Calu3 (cell line): ENCODE measurements around the gene GRIN1. TPM values are rescaled to one million over a fixed set of nuclear protein-coding genes. Genes with fewer than 3 reads are reported as not detected.
A peak's percentile ranks its signal among the peaks of the same experiment; 100 is the strongest.

Experiments
- BruUV-seq: library from RNA; stranded (reverse); fragments of 400-500 nt; replicated peaks from 2 replicates; lab custom pipeline; 2021; lab: Mats Ljungman, UMichigan
- CTCF ChIA-PET: fragments of 300-600 bp; sonication (Branson Sonifier 250); formaldehyde crosslinking; loops from one replicate; lab custom pipeline; 2022; ENCODE audit warnings: antibody characterized with exemption; lab: Charles Lee
- DNase-seq: peaks from one replicate; pipeline ENCODE4 v3.0.0; 2022
- H3K27ac Mint-ChIP-seq: one replicate; pipeline ENCODE4 v1.8.0; 2022; ENCODE audit warnings: mixed read lengths; ENCODE audit not compliant: unreplicated experiment
- H3K27me3 Mint-ChIP-seq: one replicate; pipeline ENCODE4 v1.8.0; 2022; ENCODE audit warnings: mixed read lengths; ENCODE audit not compliant: unreplicated experiment
- H3K36me3 Mint-ChIP-seq: one replicate; pipeline ENCODE4 v1.8.0; 2022; ENCODE audit warnings: mild to moderate bottlenecking, moderate library complexity, mixed read lengths; ENCODE audit not compliant: insufficient read depth, unreplicated experiment
- H3K4me1 Mint-ChIP-seq: one replicate; pipeline ENCODE4 v1.8.0; 2022; ENCODE audit warnings: mild to moderate bottlenecking, low read depth, mixed read lengths; ENCODE audit not compliant: unreplicated experiment
- H3K4me3 Mint-ChIP-seq: one replicate; pipeline ENCODE4 v1.8.0; 2022; ENCODE audit warnings: mild to moderate bottlenecking, low read depth, moderate library complexity, mixed read lengths; ENCODE audit not compliant: unreplicated experiment
- H3K9me3 Mint-ChIP-seq: one replicate; pipeline ENCODE4 v1.8.0; 2022; ENCODE audit warnings: low read depth, mixed read lengths; ENCODE audit not compliant: unreplicated experiment
- CTCF ChIP-seq: fragments of 200-600 bp; IDR thresholded peaks from one replicate; pipeline ENCODE4 v1.8.0; 2022; ENCODE audit warnings: antibody characterized with exemption; ENCODE audit not compliant: unreplicated experiment
- intact Hi-C: fragments of 100-400 bp; cut with micrococcal nuclease; formaldehyde crosslinking; loops from one replicate; pipeline ENCODE4 v1.10.0; 2022; ENCODE audit not compliant: unreplicated experiment
- total RNA-seq: library from RNA; stranded (reverse); gene quantifications from 2 replicates; pipeline ENCODE4 v1.2.3, GENCODE V29; 2022

The GRIN1 gene
- total RNA-seq, 1 experiment from 2014 or later = 0.54 TPM

- peak overlapping the region; percentile 63 for H3K4me3 Mint-ChIP-seq
- DNase-seq = peak; percentile 57
- no peaks in the 10 kb centered on the region for H3K9me3 Mint-ChIP-seq
- no peak for TF ChIP-seq CTCF
- peaks cover 41% of the 10 kb centered on the region for H3K27me3 Mint-ChIP-seq
- peaks cover 16% of the 10 kb centered on the region for H3K36me3 Mint-ChIP-seq
- H3K4me1 Mint-ChIP-seq = no peaks in the 10 kb centered on the region
- no TSS peak for BruUV-seq
- intact Hi-C loops = no loop called here
- no peak overlapping the region for H3K27ac Mint-ChIP-seq
- CTCF ChIA-PET = interaction anchor here (1.1 kb wide), 1 partner anchor 40 kb away, joined by 4 read pairs; no protein-coding TSS in a partner anchor
Measured at GRCh38 chr9:137168904-137169856, 30.2 kb downstream of the GRIN1 start.

GRCh38 chr9:137169896-137170358, 31.0 kb downstream of the GRIN1 start, which contains the start of gene LRRC26:
LRRC26 (minus strand) TSS chr9:137170051; CDS start chr9:137169943, 108 bp downstream.
- TF ChIP-seq CTCF = no peak
- CTCF ChIA-PET = interaction anchor here (1.1 kb wide), 1 partner anchor 41 kb away, joined by 4 read pairs; no protein-coding TSS in a partner anchor
- no peak for DNase-seq
- no TSS peak for BruUV-seq
- no peak within 1 kb of the TSS for H3K27ac Mint-ChIP-seq
- H3K9me3 Mint-ChIP-seq = no peaks in the 10 kb centered on the region
- no peaks in the 10 kb centered on the region for H3K4me1 Mint-ChIP-seq
- peaks cover 34% of the 10 kb centered on the region for H3K27me3 Mint-ChIP-seq
- intact Hi-C loops = no loop called here
- peaks cover 16% of the 10 kb centered on the region for H3K36me3 Mint-ChIP-seq
- peak within 1 kb of the TSS; percentile 63 for H3K4me3 Mint-ChIP-seq

- peaks cover 16% of the 10 kb centered on the region for H3K36me3 Mint-ChIP-seq
- CTCF ChIA-PET = interaction anchor here (0.7 kb wide), 2 partner anchors 21 to 29 kb away, joined by 3 read pairs; no protein-coding TSS in a partner anchor
- no peak overlapping the region for H3K27ac Mint-ChIP-seq
- no peak overlapping the region for H3K4me3 Mint-ChIP-seq
- H3K27me3 Mint-ChIP-seq = peaks cover 27% of the 10 kb centered on the region
- DNase-seq = no peak
- H3K4me1 Mint-ChIP-seq = no peaks in the 10 kb centered on the region
- no peaks in the 10 kb centered on the region for H3K9me3 Mint-ChIP-seq
- TF ChIP-seq CTCF = no peak
- intact Hi-C loops = no loop called here
- no TSS peak for BruUV-seq
Measured at GRCh38 chr9:137170486-137171148, 31.7 kb downstream of the GRIN1 start.

- Mint-ChIP-seq H3K27ac (no peak overlapping the region), H3K9me3 (no peaks in the 10 kb centered on the region), H3K27me3 (peaks cover 20% of the 10 kb centered on the region), H3K4me3 (no peak overlapping the region), H3K4me1 (peaks cover 4% of the 10 kb centered on the region), H3K36me3 (peaks cover 16% of the 10 kb centered on the region)
- no TSS peak for BruUV-seq
- TF ChIP-seq CTCF = no peak
- DNase-seq = no peak
- CTCF ChIA-PET = no interaction called here
- intact Hi-C loops = no loop called here
Measured at GRCh38 chr9:137171149-137171900, 32.4 kb downstream of the GRIN1 start.
